Spleen (tissue), 7 donors: ENCODE data around the gene CARD10.

Source experiments
- POLR2AphosphoS5 ChIP-seq, 3 donors: sonication (generic); formaldehyde crosslinking; IDR thresholded peaks; one replicate each; pipeline ENCODE4 v1.5.1; 2017; ENCODE audit warnings: antibody characterized with exemption in 3 of 3
- TF ChIP-seq, protein P1 (sequence below), 11 experiments: fragments of 200-600 bp in 7 of 11; fragments of 450-650 bp in 4 of 11; sonication (generic) in 4 of 11; IDR thresholded peaks in 8 of 11; conservative IDR thresholded peaks in 3 of 11; 1 replicate in 7 of 11; 2 replicates in 4 of 11; pipeline versions ENCODE4 v1.4.0 to v1.8.0; 2016 to 2021; ENCODE audit warnings: antibody characterized with exemption in 11 of 11, inconsistent platforms in 4 of 11, mild to moderate bottlenecking in 1 of 11
- donor health status: DM: no; HTN: no; CAD: no; lungs with moderate emphysema.
- donor health status: DM: no; HTN: no; CAD: no.
- donor health status: DM: no; HTN: no; CAD: no.

DNA sequence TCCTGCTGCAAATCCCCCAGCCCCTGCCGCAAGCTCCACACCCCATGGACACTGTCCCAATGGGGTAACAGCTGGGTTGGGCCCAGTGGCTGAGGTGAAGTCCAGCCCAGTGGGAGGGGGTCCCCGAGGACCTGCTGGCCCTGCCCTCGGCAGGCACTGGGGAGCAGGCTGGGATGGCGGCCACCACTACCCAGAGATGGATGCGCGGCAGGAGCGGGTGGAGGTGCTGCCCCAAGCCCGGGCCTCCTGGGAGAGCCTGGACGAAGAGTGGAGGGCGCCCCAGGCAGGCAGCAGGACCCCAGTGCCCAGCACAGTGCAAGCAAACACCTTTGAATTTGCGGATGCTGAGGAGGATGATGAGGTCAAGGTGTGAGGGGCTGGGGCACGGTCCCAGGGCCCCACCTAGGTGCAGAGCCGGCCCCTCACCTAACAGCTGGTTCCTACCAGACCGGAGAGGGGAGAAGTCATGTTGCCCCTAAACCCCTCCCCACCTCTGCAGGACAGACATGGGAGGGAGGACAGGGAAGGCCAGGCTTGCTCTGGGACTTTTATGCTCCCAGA is 49.3 kb upstream of the CARD10 start:
- TF ChIP-seq, protein P1, sequence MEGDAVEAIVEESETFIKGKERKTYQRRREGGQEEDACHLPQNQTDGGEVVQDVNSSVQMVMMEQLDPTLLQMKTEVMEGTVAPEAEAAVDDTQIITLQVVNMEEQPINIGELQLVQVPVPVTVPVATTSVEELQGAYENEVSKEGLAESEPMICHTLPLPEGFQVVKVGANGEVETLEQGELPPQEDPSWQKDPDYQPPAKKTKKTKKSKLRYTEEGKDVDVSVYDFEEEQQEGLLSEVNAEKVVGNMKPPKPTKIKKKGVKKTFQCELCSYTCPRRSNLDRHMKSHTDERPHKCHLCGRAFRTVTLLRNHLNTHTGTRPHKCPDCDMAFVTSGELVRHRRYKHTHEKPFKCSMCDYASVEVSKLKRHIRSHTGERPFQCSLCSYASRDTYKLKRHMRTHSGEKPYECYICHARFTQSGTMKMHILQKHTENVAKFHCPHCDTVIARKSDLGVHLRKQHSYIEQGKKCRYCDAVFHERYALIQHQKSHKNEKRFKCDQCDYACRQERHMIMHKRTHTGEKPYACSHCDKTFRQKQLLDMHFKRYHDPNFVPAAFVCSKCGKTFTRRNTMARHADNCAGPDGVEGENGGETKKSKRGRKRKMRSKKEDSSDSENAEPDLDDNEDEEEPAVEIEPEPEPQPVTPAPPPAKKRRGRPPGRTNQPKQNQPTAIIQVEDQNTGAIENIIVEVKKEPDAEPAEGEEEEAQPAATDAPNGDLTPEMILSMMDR (IDR thresholded peaks at IDR 0.05 in 8 of 11, conservative IDR thresholded peaks at IDR 0.05 in 3 of 11), result no peak
- peak in 1 of 3 donors; percentile 10 for TF ChIP-seq POLR2AphosphoS5 (IDR thresholded peaks at IDR 0.05)
